GM21390 (cell line): ENCODE data around the gene AQP7.
"Not testable (repeated sequence)": the region's sequence is repeated elsewhere in the genome, so short reads cannot be mapped to it uniquely, and the experiment has no call there.

ENCODE experiments used
- ATAC-seq: cut with Tn5 transposase; IDR thresholded peaks from one replicate; pipeline ENCODE4 v1.9.1; 2021; ENCODE audit not compliant: unreplicated experiment

AQP7 gene

DNA sequence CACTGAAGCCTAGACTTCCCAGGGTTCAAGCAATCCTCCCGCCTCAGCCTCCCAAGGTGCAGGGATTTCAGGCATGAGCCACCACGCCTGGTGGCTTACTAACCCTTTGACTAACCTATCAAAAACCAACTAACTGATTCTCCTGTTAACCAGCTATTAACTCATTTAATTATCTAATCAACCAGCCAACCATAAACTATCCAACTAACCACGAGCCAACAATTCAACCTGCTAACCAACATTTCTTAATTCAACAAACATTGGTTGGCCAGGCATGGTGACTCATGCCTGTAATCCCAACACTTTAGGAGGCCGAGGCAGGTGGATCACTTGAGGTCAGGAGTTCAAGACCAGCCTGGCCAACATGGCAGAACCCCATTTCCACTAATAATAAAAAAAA is 3.3 kb downstream of the AQP7 start:
- not testable (repeated sequence) for ATAC-seq

GRCh38 chr9:33397801-33398200 is 4.6 kb downstream of the AQP7 start:
- not testable (repeated sequence) for ATAC-seq

- ATAC-seq: not testable (repeated sequence)
Measured at GRCh38 chr9:33395159-33395879, 7.0 kb downstream of the AQP7 start.

GRCh38 chr9:33393986-33394385 is 8.4 kb downstream of the AQP7 start:
- ATAC-seq: not testable (repeated sequence)

DNA sequence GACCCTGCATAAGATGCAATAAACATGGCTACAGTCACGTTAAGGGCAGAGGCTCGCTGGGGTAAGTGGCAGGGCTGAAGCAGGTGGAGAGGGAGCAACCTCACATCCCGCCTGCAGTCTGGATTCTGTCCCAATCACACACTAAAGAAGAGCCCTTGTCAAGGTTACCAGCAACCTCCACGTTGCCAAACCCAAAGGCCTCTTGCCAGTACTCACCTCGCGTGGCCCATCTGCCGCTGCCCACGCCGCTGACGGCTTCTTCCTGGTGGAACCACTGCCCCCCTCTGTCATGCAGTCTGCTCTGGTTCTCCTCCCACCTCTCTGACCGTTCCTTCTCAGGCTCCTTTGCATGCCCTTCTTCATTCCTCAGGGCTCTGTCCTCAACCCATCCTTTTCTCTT is 8.8 kb downstream of the AQP7 start:
- no peak for ATAC-seq

- ATAC-seq: not testable (repeated sequence)
Measured at GRCh38 chr9:33392591-33393021, 9.8 kb downstream of the AQP7 start.

GRCh38 chr9:33391111-33391771 is 11.1 kb downstream of the AQP7 start:
- ATAC-seq: not testable (repeated sequence)

GRCh38 chr9:33388110-33388994 is 14.0 kb downstream of the AQP7 start:
- ATAC-seq: no peak

- not testable (repeated sequence) for ATAC-seq
Measured at GRCh38 chr9:33386998-33387397, 15.4 kb downstream of the AQP7 start.

- ATAC-seq: not testable (repeated sequence)
Measured at GRCh38 chr9:33386641-33386996, 15.7 kb downstream of the AQP7 start.

DNA sequence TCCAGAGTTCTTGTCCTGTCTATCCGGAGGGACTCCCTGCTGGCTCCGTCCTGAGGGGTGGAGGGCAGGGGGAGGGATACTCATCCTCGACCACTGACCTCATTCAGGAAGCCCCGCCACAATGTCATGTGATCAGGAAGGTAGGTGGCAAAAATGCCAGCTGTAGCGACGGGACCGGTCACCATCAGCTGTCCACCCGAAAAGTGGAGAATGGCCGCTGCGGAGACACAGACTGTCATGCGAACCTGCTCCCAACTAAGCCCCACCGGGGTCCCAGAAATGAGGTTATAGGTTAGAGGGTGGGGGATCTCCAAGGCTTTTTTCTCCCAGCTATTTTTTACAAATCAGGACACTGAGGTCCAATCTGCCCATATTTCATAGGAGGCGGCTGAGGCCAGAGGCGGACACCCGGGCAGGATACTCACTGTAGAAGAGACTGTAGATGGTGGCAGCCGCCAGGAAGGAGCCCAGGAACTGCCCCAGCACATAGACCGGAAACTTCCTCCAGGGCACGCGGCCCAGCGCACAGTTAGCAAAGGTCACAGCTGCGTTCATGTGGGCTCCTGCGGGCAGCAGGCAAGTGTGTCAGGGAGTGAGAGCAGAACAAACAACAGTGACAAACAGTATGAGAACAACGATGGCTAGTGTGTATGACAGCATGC is 16.3 kb downstream of the AQP7 start:
- not testable (repeated sequence) for ATAC-seq

DNA sequence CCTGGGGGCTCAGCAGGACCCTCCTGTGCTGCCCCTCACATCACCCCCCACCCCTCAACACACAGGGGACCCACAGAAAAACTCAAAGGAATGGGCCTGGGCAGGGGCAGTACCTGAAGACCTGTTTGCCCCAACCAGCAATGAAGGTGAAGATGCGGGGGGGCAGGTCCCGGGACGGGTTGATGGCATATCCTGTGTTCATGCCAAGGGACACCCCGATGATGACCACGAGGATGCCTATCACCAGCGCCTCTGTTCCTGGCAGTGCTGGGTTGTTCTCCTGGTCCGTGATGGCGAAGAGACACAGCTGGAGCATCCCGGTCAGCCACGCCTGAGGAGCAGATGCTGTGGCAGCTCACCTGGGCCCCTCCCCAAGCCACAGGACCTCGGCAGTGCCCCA is 16.8 kb downstream of the AQP7 start:
- ATAC-seq: not testable (repeated sequence)

GRCh38 chr9:33383396-33383795 is 19.0 kb downstream of the AQP7 start:
- ATAC-seq: not testable (repeated sequence)

- not testable (repeated sequence) for ATAC-seq
Measured at GRCh38 chr9:33382397-33382796, 20.0 kb downstream of the AQP7 start.

DNA sequence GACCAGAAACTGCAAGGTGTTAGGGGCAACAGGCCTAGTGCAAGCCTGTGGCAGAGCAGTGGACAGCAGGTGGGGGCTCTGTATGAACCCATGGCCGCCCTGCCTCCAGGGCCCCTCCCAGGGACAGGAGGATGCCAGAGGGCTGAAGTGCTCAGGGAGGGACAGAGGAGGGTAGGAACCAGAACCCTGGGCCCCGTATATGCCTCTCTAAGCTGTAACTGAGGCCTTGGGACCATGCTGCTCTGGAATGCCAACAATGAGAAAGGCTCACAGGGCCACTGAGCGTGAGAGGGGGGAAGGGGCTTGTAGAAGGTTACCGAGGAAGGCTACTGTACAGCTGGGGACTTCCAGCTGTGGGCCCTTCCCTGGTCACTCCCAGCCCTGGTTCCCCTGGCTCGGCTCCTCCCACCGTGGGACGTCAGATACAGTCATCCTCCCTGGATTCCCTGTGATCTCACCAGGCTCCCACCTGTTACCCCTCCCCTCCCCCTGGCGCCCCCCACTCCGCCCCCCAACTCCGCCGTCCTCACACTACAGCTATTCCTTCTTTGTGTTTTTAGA is 21.1 kb downstream of the AQP7 start:
- no peak for ATAC-seq

GRCh38 chr9:33380390-33381094 is 21.8 kb downstream of the AQP7 start:
- no peak for ATAC-seq

- no peak for ATAC-seq
Measured at GRCh38 chr9:33379666-33380389, 22.5 kb downstream of the AQP7 start.

- no peak for ATAC-seq
Measured at GRCh38 chr9:33378121-33378795, 24.1 kb downstream of the AQP7 start.
